Stomach (tissue), 4 donors: ENCODE measurements around the gene RNF225.

Source experiments
- EP300 ChIP-seq: sonication (generic); formaldehyde crosslinking; IDR thresholded peaks from one replicate; pipeline ENCODE4 v1.6.1; 2017; ENCODE audit warnings: antibody characterized with exemption
- POLR2A ChIP-seq, 4 donors: fragments of 450-650 bp; IDR thresholded peaks; one replicate each; pipeline ENCODE4 v1.6.1; 2016; ENCODE audit warnings: antibody characterized with exemption in 4 of 4, control low read depth in 2 of 4, mild to moderate bottlenecking in 1 of 4, moderate library complexity in 1 of 4
- POLR2AphosphoS5 ChIP-seq, 3 donors: sonication (generic); formaldehyde crosslinking; IDR thresholded peaks; one replicate each; pipeline ENCODE4 v1.6.1; 2016; ENCODE audit warnings: antibody characterized with exemption in 3 of 3
- TF ChIP-seq, protein P1 (sequence below), 7 experiments: fragments of 450-650 bp in 4 of 7; fragments of 200-600 bp in 3 of 7; sonication (generic) in 3 of 7; IDR thresholded peaks; one replicate each; pipeline ENCODE4 v1.5.1; 2016 to 2019; ENCODE audit warnings: antibody characterized with exemption in 7 of 7, control low read depth in 2 of 7, mild to moderate bottlenecking in 1 of 7

DNA sequence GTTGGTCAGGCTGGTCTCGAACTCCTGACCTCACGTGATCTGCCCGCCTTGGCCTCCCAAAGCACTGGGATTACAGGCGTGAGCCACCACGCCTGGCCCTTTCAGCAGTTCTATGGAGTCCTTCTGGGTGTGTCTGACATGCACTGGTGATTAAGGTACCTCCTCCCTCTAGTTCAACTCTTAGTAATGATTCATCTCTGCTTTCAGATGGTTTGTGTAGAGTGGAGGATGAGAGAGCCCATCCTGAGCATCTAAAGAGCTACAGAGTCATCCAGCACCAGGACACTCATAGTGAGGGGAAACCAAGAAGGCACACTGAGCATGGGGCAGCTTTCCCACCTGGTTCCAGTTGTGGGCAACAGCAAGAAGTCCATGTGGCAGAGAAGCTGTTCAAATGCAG lies 21.1 kb downstream of the RNF225 start:
- no peak for TF ChIP-seq EP300
- TF ChIP-seq, protein P1, sequence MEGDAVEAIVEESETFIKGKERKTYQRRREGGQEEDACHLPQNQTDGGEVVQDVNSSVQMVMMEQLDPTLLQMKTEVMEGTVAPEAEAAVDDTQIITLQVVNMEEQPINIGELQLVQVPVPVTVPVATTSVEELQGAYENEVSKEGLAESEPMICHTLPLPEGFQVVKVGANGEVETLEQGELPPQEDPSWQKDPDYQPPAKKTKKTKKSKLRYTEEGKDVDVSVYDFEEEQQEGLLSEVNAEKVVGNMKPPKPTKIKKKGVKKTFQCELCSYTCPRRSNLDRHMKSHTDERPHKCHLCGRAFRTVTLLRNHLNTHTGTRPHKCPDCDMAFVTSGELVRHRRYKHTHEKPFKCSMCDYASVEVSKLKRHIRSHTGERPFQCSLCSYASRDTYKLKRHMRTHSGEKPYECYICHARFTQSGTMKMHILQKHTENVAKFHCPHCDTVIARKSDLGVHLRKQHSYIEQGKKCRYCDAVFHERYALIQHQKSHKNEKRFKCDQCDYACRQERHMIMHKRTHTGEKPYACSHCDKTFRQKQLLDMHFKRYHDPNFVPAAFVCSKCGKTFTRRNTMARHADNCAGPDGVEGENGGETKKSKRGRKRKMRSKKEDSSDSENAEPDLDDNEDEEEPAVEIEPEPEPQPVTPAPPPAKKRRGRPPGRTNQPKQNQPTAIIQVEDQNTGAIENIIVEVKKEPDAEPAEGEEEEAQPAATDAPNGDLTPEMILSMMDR (IDR thresholded peaks at IDR 0.05) = no peak
- TF ChIP-seq POLR2AphosphoS5 (IDR thresholded peaks at IDR 0.05) = no peak
- no peak for TF ChIP-seq POLR2A (IDR thresholded peaks at IDR 0.05)
